ENCODE results near the gene ATP8B2.

- TF ChIP-seq CTCF (conservative IDR thresholded peaks at IDR 0.05 in 1 of 2, IDR thresholded peaks at IDR 0.05 in 1 of 2; ENCODE audit: extremely low read depth in 1 of 2, insufficient read depth in 1 of 2, low read depth in 1 of 2, low read length in 2 of 2), result no peak
- TF ChIP-seq EZH2 (IDR thresholded peaks at IDR 0.05; ENCODE audit: borderline replicate concordance, low read length), result no peak
Observed at GRCh38 chr1:154386643-154387352, 61.5 kb downstream of the ATP8B2 start.
